ENCODE data around the gene TIGD3. TPM values are rescaled to one million over a fixed set of nuclear protein-coding genes. Genes with fewer than 3 reads are reported as not detected.

Gene TIGD3
- total RNA-seq, 1 donor from 2014 or later, result 0.18 TPM

DNA sequence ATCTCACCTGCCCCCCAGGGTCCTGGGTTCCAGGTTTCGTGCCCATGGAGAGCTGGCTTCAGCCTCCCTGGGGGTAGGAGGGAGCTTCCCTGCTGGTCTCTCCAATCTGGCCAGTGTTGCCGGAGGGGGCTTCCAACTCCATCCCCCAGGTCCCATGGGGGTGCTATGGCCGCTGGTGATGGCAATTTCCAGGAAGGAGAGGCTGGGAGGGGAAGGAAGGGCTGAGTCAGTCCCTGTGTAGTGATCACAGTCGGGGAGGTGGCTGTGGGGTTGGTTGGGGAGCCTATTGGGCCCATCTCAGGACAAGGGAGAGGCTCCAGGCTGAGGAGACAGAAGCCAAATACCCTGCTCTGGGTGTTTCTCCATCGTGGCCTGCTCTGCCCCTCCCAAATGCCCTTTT is 45.5 kb upstream of the TIGD3 start:
- intact Hi-C loops (cut with DNase I), result no loop called here
- Histone ChIP-seq H3K4me1 (peaks cover 57% of the 10 kb centered on the region), H3K27me3 (ENCODE audit: low read depth) (no peaks in the 10 kb centered on the region), H3K36me3 (no peaks in the 10 kb centered on the region), H3K9me3 (no peaks in the 10 kb centered on the region), H3K27ac (peak overlapping the region; percentile 59), H3K4me3 (no peak overlapping the region)
- DNase-seq (no peak), ATAC-seq (peak in 1 of 2 donors; percentile 6)
- TF ChIP-seq, protein P1, sequence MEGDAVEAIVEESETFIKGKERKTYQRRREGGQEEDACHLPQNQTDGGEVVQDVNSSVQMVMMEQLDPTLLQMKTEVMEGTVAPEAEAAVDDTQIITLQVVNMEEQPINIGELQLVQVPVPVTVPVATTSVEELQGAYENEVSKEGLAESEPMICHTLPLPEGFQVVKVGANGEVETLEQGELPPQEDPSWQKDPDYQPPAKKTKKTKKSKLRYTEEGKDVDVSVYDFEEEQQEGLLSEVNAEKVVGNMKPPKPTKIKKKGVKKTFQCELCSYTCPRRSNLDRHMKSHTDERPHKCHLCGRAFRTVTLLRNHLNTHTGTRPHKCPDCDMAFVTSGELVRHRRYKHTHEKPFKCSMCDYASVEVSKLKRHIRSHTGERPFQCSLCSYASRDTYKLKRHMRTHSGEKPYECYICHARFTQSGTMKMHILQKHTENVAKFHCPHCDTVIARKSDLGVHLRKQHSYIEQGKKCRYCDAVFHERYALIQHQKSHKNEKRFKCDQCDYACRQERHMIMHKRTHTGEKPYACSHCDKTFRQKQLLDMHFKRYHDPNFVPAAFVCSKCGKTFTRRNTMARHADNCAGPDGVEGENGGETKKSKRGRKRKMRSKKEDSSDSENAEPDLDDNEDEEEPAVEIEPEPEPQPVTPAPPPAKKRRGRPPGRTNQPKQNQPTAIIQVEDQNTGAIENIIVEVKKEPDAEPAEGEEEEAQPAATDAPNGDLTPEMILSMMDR (IDR thresholded peaks at IDR 0.05), result no peak

DNA sequence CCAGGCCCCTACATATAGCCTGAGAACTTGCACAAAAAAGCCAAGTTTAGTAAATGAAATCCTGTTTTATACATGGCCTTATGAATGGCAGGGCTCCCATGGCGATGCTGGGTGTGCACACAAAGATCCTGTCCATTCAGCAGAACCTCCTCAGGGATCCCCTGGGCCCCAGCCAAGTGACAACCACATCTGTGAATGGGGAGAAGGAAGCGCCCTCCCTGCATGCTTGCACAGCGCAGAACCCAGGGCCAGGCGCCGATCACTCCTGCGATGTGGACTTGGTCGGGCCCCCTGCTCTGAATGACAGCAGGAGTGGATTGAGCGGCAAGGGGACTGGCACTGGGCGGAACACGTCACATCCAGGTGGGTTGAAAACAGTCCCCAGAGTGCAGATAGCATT is 44.3 kb upstream of the TIGD3 start:
- Histone ChIP-seq H3K9me3 (no peaks in the 10 kb centered on the region), H3K36me3 (no peaks in the 10 kb centered on the region), H3K27ac (peak overlapping the region; percentile 7), H3K4me3 (no peak overlapping the region), H3K4me1 (peaks cover 61% of the 10 kb centered on the region), H3K27me3 (ENCODE audit: low read depth) (no peaks in the 10 kb centered on the region)
- ATAC-seq (no peak), DNase-seq (no peak)
- TF ChIP-seq, protein P1 (IDR thresholded peaks at IDR 0.05), result no peak
- intact Hi-C loops (cut with DNase I), result no loop called here

- Histone ChIP-seq H3K9me3 (no peaks in the 10 kb centered on the region), H3K4me3 (no peak overlapping the region), H3K27ac (peak overlapping the region; percentile 7), H3K4me1 (peaks cover 65% of the 10 kb centered on the region), H3K27me3 (ENCODE audit: low read depth) (no peaks in the 10 kb centered on the region), H3K36me3 (no peaks in the 10 kb centered on the region)
- ATAC-seq (no peak), DNase-seq (no peak)
- TF ChIP-seq, protein P1 (IDR thresholded peaks at IDR 0.05), result no peak
- intact Hi-C loops (cut with DNase I), result no loop called here
These were observed 43.8 kb upstream of the TIGD3 start for GRCh38 chr11:65310736-65311135.

DNA sequence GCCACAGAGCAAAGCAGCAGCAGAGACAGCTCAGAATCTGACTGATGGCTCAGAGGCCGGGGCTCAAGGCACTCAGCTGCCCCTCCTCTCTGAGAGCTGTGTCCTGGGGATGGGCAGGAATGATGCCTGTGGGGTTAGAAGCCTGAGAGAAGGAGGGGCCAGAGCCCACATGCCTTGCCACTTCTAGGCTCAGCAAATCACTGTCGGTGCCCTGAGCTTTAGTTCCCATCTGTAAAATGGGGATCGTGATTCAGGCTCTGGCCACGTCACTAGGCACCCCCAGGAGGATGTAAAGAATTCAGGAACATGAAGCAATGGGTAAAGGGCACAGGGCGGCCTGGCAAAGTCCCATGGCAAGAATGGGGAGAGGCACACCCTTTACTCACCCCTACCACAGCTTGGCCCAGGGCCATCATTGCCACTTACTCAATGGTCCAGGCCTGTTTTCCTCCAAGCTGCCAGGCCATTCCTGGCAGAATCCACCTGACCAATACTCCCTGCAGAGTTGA is 43.3 kb upstream of the TIGD3 start:
- no peaks in the 10 kb centered on the region for H3K27me3 ChIP-seq (ENCODE audit: low read depth)
- H3K27ac ChIP-seq, result no peak overlapping the region
- H3K36me3 ChIP-seq, result no peaks in the 10 kb centered on the region
- intact Hi-C loops (cut with DNase I), result no loop called here
- no peak for ATAC-seq
- H3K4me1 ChIP-seq, result peaks cover 70% of the 10 kb centered on the region
- H3K9me3 ChIP-seq, result no peaks in the 10 kb centered on the region
- TF ChIP-seq, protein P1 (IDR thresholded peaks at IDR 0.05), result no peak
- H3K4me3 ChIP-seq, result no peak overlapping the region
- DNase-seq, result peak; percentile 77

DNA sequence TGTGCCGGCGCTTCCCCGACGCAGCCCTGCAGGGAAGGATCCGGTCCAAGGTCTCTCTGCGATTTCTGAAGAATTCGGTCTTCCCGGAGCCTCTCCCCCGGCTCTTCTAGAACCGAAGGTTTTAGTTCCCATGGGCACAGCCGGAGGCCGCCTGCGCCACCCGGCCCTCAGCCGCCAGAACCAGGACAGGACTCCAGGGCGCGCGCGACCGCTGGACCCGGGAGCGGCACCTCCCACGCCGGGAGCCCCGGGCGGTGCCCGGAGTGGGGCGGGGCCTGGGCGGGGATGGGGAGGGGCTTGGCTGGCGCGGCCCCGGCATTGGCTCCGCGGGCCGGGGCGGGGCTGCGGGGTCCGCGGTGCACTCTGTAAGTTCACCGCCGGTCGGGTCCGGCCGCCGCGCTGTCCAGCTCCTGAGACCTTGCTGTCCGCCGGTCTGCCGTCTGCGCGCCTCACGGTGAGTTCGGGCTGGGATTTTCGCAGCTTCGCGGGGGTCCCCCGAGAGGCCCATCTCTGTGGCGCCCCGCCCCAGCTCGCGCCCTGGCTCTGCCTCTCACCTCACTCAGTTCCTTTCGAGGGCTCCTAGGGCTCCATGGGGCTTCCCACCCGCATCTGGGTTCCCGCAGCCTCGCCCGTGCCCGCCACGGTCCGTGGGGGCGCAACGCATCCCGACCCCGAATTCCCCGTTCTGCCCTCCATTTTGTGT is 39.9 kb upstream of the TIGD3 start, which contains the start of gene CDC42EP2:
Gene CDC42EP2, plus strand, starts transcription at position 366 of the 703 bp plus-strand sequence. CDS start 6,033 bp downstream, outside the sequence.
- no peaks in the 10 kb centered on the region for H3K36me3 ChIP-seq
- H3K27ac ChIP-seq, result peak within 1 kb of the TSS; percentile 91
- H3K4me3 ChIP-seq, result peak within 1 kb of the TSS; percentile 100
- H3K4me1 ChIP-seq, result peaks cover 73% of the 10 kb centered on the region
- no peaks in the 10 kb centered on the region for H3K9me3 ChIP-seq
- ATAC-seq, result peak; percentile 96 to 97
- peak; percentile 92 for DNase-seq
- no peaks in the 10 kb centered on the region for H3K27me3 ChIP-seq (ENCODE audit: low read depth)
- intact Hi-C loops (cut with DNase I), result loop anchor here (5.0 kb wide), 1 partner anchor 37 kb away; no protein-coding TSS in a partner anchor
- TF ChIP-seq, protein P1 (IDR thresholded peaks at IDR 0.05), result no peak
